Measurements from ENCODE around the gene ZBTB7B.
"Not testable (repeated sequence)": the region's sequence is repeated elsewhere in the genome, so short reads cannot be mapped to it uniquely, and the experiment has no call there.

ZBTB7B gene

DNA sequence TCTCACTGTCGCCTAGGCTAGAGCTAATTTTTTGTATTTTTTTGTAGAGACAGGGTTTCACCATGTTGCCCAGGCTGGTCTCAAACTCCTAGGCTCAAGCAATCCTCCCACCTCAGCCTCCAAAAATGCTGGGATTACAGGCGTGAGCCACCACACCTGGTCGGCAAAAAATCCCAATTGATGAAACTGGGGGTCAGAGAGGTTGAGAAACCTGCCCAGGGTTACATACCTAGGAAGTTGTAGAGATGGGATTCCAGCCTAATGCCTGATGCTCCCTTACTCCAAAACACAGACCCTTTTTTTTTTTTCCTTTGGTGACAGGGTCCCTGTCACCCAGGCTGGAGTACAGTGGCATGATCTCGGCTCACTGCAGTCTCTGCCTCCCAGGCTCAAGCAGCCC lies 15.9 kb upstream of the ZBTB7B start:
- H3K4me1 ChIP-seq (ENCODE audit: insufficient read depth, low read length); H3K27me3 ChIP-seq (ENCODE audit: insufficient read depth, low read length); H3K9me3 ChIP-seq (ENCODE audit: low read length); H3K4me3 ChIP-seq (ENCODE audit: low read length); H2AFZ ChIP-seq (ENCODE audit: low read depth, low read length): not testable (repeated sequence)
- peaks cover 36% of the 10 kb centered on the region for H3K36me3 ChIP-seq (ENCODE audit: insufficient read depth, low read length)

- Histone ChIP-seq H3K4me1 (ENCODE audit: insufficient read depth, low read length) (peaks cover 10% of the 10 kb centered on the region), H3K27me3 (ENCODE audit: insufficient read depth, low read length) (no peaks in the 10 kb centered on the region), H3K4me3 (ENCODE audit: low read length) (no peak overlapping the region), H3K9me3 (ENCODE audit: low read length) (no peaks in the 10 kb centered on the region), H3K36me3 (ENCODE audit: insufficient read depth, low read length) (peaks cover 36% of the 10 kb centered on the region), H2AFZ (ENCODE audit: low read depth, low read length) (no peak overlapping the region)
Measured at GRCh38 chr1:154987326-154987725, 15.3 kb upstream of the ZBTB7B start.

GRCh38 chr1:154988058-154988954 lies 14.3 kb upstream of the ZBTB7B start:
- H3K36me3 ChIP-seq (ENCODE audit: insufficient read depth, low read length): peaks cover 42% of the 10 kb centered on the region
- no peak overlapping the region for H3K4me3 ChIP-seq (ENCODE audit: low read length)
- no peak overlapping the region for H2AFZ ChIP-seq (ENCODE audit: low read depth, low read length)
- H3K27me3 ChIP-seq (ENCODE audit: insufficient read depth, low read length): no peaks in the 10 kb centered on the region
- H3K9me3 ChIP-seq (ENCODE audit: low read length): no peaks in the 10 kb centered on the region
- peaks cover 11% of the 10 kb centered on the region for H3K4me1 ChIP-seq (ENCODE audit: insufficient read depth, low read length)

DNA sequence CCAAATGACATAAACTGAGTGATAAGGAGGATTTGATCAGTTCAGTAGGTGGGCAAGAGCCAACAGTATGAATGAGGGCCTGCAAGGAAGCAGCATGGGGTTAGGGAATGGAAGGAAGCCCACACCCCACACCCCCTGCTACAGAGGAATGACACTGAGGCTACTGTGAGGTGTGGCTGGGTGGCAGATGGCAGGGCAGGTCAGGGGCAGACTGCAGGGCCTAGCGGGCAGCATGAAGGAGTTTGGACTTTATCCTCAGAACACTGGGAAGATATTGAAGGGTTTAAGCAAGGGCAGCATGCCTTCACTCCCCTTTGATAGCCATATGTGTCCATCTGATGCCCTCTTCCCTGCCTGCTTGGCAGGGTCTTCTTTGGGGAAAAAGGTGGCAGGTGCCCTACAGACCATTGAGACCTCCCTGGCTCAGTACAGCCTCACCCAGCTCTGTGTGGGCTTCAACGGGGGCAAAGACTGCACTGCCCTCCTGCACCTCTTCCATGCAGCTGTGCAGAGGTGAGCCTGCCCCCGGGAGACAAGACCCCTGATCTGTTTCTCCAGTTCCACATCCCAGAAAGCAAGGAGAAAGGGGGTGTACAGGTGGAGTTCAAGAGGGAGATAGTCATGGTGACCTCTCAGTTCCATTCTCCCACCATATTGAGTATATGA lies 13.3 kb upstream of the ZBTB7B start:
- H3K36me3 ChIP-seq (ENCODE audit: insufficient read depth, low read length): peaks cover 42% of the 10 kb centered on the region
- peaks cover 5% of the 10 kb centered on the region for H3K4me1 ChIP-seq (ENCODE audit: insufficient read depth, low read length)
- H3K4me3 ChIP-seq (ENCODE audit: low read length): no peak overlapping the region
- no peaks in the 10 kb centered on the region for H3K9me3 ChIP-seq (ENCODE audit: low read length)
- no peak overlapping the region for H2AFZ ChIP-seq (ENCODE audit: low read depth, low read length)
- no peaks in the 10 kb centered on the region for H3K27me3 ChIP-seq (ENCODE audit: insufficient read depth, low read length)

DNA sequence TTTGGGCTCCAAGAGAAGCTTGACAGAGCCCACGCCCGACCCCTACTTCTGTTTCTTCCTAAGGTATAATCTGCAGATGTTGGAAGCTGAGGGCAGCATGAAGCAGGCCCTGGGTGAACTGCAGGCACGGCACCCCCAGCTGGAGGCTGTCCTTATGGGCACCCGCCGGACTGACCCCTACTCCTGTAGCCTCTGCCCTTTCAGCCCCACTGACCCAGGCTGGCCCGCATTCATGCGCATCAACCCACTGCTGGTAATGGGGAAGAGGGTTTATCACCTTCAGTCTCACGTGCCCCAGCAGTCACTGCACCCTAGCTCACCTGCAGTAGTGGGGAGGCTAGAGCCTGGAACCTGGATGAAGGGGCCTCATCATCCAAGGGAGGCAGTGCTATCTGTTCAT lies 12.3 kb upstream of the ZBTB7B start:
- H3K9me3 ChIP-seq (ENCODE audit: low read length): no peaks in the 10 kb centered on the region
- H3K4me3 ChIP-seq (ENCODE audit: low read length): no peak overlapping the region
- no peak overlapping the region for H2AFZ ChIP-seq (ENCODE audit: low read depth, low read length)
- no peaks in the 10 kb centered on the region for H3K27me3 ChIP-seq (ENCODE audit: insufficient read depth, low read length)
- H3K36me3 ChIP-seq (ENCODE audit: insufficient read depth, low read length): peaks cover 42% of the 10 kb centered on the region
- peaks cover 2% of the 10 kb centered on the region for H3K4me1 ChIP-seq (ENCODE audit: insufficient read depth, low read length)

DNA sequence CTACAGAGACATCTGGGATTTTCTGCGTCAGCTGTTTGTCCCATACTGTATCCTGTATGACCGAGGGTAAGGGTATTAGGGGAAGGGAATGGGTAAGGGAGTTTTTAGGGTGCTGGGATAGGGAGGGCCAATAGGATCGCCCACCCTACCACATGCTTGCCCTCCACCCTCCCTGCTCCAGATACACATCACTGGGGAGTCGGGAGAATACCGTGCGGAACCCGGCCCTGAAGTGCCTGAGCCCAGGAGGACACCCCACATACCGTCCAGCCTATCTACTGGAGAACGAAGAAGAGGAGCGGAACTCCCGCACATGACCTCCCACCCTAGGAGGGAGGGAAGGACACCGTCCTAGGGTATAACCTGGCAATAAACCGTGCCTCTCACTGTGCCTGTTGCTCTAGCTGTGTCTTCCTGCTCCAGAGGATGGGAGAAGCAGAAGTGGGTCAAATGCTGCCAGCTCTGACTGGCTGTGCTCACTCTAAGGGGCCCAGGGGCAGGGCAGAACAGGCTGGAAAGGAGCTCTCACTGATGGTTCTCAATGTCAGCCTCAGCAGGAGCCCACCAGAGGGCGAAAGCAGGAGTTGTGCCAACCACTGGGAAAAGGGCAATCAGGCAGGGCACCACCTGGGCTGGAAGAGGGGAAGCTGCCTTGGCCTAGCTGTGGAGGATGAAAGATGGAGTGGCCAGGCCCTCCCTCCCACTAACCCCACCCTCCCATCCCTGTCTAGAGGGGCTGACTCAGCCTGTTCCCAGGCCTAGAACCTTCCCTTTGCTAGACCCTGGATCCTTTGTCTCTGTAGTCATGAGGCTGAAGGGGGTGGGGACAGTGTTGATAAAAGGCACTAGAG lies 9.7 kb upstream of the ZBTB7B start:
- no peak overlapping the region for H2AFZ ChIP-seq (ENCODE audit: low read depth, low read length)
- H3K36me3 ChIP-seq (ENCODE audit: insufficient read depth, low read length): peaks cover 31% of the 10 kb centered on the region
- no peaks in the 10 kb centered on the region for H3K27me3 ChIP-seq (ENCODE audit: insufficient read depth, low read length)
- H3K4me3 ChIP-seq (ENCODE audit: low read length): no peak overlapping the region
- H3K9me3 ChIP-seq (ENCODE audit: low read length): no peaks in the 10 kb centered on the region
- peaks cover 2% of the 10 kb centered on the region for H3K4me1 ChIP-seq (ENCODE audit: insufficient read depth, low read length)

DNA sequence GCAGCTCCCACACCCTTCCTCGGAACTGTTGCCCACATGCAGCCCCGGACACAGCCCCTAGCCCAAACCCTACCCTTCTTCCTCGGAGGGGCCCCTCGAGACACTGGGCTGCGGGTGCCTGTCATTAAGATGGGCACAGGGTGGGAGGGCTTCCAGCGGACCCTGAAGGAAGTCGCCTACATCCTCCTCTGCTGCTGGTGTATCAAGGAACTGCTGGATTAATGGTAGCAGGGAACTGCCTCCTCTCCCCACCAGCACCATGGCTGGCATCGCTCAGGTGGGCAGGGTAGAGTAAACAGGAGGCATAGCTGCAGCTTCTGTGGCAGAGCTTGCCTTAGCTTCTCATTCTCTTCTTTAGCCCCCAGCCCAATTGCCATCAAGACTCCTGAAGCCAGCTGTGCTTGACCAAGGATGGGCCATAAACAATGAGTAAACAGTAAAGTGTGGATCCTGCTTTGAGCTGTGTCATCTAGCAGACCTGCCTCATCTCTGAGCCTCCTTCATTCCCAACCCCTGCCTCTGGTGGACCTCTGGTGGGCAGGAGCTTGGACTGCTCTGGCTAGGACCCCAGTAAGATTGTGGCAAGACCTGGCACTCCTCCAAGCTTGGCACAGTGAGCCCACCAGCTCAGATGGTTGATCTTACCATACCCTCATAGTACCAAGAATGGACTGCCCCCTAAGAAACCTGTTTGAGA lies 8.9 kb upstream of the ZBTB7B start, which contains the start of gene LENEP:
TSS of gene LENEP (plus strand) at position 15 of the 697 bp plus-strand sequence. CDS start at position 37, 22 bp downstream.
- Histone ChIP-seq H3K36me3 (ENCODE audit: insufficient read depth, low read length) (peaks cover 24% of the 10 kb centered on the region), H3K27me3 (ENCODE audit: insufficient read depth, low read length) (no peaks in the 10 kb centered on the region), H3K4me1 (ENCODE audit: insufficient read depth, low read length) (peaks cover 2% of the 10 kb centered on the region), H3K4me3 (ENCODE audit: low read length) (no peak within 1 kb of the TSS), H2AFZ (ENCODE audit: low read depth, low read length) (no peak within 1 kb of the TSS), H3K9me3 (ENCODE audit: low read length) (no peaks in the 10 kb centered on the region)

GRCh38 chr1:154994269-154994587 lies 8.4 kb upstream of the ZBTB7B start:
- H3K4me3 ChIP-seq (ENCODE audit: low read length): no peak overlapping the region

DNA sequence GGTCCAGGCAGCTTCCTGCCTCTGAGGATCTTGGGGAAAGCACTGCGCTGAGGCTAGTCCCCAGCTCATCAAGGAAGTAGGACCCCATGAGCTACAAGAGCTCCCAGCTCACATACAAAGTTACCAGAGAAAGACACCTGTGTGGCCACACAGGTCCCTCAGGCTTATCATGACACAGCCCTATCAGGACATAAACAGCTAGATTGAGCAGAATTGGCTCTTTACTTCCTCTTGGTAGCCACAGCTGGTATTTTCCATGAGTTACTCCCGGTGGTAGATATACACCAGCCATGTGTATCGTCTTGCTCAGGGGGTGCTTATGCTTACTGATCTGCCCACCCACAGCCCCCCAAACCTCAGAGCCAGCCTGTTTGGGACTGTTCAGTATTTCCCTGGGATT lies 8.0 kb upstream of the ZBTB7B start:
- Histone ChIP-seq H3K9me3 (ENCODE audit: low read length) (no peaks in the 10 kb centered on the region), H3K4me1 (ENCODE audit: insufficient read depth, low read length) (peaks cover 5% of the 10 kb centered on the region), H3K4me3 (ENCODE audit: low read length) (no peak overlapping the region), H3K27me3 (ENCODE audit: insufficient read depth, low read length) (no peaks in the 10 kb centered on the region), H2AFZ (ENCODE audit: low read depth, low read length) (no peak overlapping the region), H3K36me3 (ENCODE audit: insufficient read depth, low read length) (peaks cover 16% of the 10 kb centered on the region)

More at GRCh38 chr1:154994269-154994587, 8.4 kb upstream of the ZBTB7B start:
- H2AFZ ChIP-seq (ENCODE audit: low read depth, low read length): no peak overlapping the region
- no peaks in the 10 kb centered on the region for H3K27me3 ChIP-seq (ENCODE audit: insufficient read depth, low read length)
- H3K9me3 ChIP-seq (ENCODE audit: low read length): no peaks in the 10 kb centered on the region
- H3K36me3 ChIP-seq (ENCODE audit: insufficient read depth, low read length): peaks cover 20% of the 10 kb centered on the region
- H3K4me1 ChIP-seq (ENCODE audit: insufficient read depth, low read length): peaks cover 4% of the 10 kb centered on the region

DNA sequence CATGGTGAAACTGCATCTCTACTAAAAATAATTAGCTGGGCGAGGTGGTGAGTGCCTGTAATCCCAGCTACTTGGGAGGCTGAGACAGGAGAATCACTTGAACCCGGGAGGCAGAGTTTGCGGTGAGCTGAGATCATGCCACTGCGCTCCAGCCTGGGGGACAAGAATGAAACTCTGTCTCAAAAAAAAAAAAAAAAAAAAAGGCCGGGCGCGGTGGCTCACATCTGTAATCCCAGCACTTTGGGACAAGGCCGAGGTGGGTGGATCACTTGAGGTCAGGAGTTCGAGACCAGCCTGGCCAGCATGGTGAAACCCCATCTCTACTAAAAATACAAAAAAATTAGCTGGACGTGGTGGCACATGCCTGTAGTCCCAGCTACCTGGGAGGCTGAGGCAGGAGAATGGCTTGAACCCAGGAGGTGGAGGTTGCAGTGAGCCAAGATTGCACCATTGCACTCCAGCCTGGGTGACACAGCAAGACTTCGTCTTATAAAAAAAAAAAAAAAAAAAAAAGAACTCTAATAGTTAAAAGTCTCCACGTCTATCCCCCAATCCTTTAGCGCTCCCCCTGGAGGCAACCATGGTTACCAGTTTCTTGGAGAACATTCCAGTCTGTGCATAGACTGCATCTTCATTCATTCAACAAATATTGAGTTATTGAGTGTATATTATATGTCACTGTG lies 7.2 kb upstream of the ZBTB7B start:
- H3K36me3 ChIP-seq (ENCODE audit: insufficient read depth, low read length); H3K27me3 ChIP-seq (ENCODE audit: insufficient read depth, low read length); H2AFZ ChIP-seq (ENCODE audit: low read depth, low read length); H3K9me3 ChIP-seq (ENCODE audit: low read length); H3K4me3 ChIP-seq (ENCODE audit: low read length): not testable (repeated sequence)
- peaks cover 11% of the 10 kb centered on the region for H3K4me1 ChIP-seq (ENCODE audit: insufficient read depth, low read length)

DNA sequence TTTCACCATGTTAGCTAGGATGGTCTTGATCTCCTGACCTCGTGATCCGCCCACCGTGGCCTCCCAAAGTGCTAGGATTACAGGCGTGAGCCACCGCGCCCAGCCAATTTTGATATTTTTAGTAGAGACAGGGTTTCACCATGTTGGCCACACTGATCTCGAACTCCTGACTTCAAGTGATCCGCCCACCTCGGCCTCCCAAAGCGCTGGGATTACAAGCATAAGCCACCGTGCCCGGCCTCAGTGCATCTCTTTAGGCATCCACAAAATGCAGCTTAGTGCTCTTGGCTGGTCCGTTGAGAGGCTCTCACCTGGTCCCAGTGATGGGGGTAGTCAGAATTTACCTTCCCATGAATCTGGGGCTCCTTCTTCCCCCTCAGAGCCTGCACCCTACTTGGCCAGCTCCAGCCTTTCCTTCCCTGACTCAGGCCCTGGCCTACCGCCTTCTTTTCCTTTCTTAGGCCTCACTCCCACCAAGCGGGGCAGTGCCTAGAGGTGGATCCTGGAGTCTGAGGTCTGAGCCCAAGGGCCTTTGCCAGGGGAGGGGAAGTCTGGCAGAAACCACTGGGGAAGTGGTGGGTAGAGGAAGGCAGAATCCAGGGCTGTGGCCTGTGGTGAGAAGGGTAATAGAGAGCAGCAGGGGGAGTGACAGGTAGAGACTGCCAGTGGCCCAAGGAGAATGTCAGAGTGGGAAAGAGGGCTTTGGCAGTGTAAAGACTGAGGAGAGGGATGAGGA lies 5.5 kb upstream of the ZBTB7B start:
- H3K4me1 ChIP-seq (ENCODE audit: insufficient read depth, low read length): peaks cover 18% of the 10 kb centered on the region
- no peak overlapping the region for H2AFZ ChIP-seq (ENCODE audit: low read depth, low read length)
- H3K4me3 ChIP-seq (ENCODE audit: low read length): no peak overlapping the region
- H3K27me3 ChIP-seq (ENCODE audit: insufficient read depth, low read length): no peaks in the 10 kb centered on the region
- peaks cover 7% of the 10 kb centered on the region for H3K36me3 ChIP-seq (ENCODE audit: insufficient read depth, low read length)
- no peaks in the 10 kb centered on the region for H3K9me3 ChIP-seq (ENCODE audit: low read length)

Data from neuron (in vitro differentiated cells).